ENCODE data around the gene PITX1. TPM values are rescaled to one million over a fixed set of nuclear protein-coding genes. Genes with fewer than 3 reads are reported as not detected.

Gene PITX1
- total RNA-seq, 1 donor from 2014 or later: not detected

DNA sequence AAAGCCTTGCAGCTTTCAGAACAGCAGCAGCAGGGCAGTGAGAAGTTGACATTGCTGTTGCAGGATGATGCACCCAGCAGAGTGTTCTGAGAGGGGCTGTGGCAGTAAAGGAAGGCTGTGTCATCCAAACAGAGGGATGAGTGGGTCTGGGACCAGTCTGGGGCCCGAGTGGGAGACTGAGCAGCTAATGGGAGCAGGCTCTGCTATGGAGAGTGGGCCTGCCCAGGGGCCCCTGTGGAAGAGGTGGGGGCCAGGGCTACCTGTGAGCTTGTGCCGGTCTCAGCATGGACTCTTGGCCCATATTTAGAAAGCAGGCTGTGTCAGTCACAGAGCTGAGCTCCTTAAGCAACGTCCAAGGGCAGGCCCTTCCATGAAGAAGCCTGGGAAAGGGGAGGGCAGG lies 26.0 kb upstream of the PITX1 start:
- H3K4me3 ChIP-seq (ENCODE audit: low read depth, low read length): no peak overlapping the region
- TF ChIP-seq CTCF (IDR thresholded peaks at IDR 0.05; ENCODE audit: insufficient read depth, low read length, poor library complexity, severe bottlenecking): no peak
- H3K36me3 ChIP-seq (ENCODE audit: control insufficient read depth, insufficient read depth, low read length): no peaks in the 10 kb centered on the region
- no peak for DNase-seq (ENCODE audit: low read depth)
- H3K27me3 ChIP-seq (ENCODE audit: control insufficient read depth, insufficient read depth, low read length): peaks cover 20% of the 10 kb centered on the region

GRCh38 chr5:135059000-135059923 lies 25.2 kb upstream of the PITX1 start:
- Histone ChIP-seq H3K36me3 (ENCODE audit: control insufficient read depth, insufficient read depth, low read length) (no peaks in the 10 kb centered on the region), H3K4me3 (ENCODE audit: low read depth, low read length) (no peak overlapping the region), H3K27me3 (ENCODE audit: control insufficient read depth, insufficient read depth, low read length) (peaks cover 25% of the 10 kb centered on the region)
- TF ChIP-seq CTCF (IDR thresholded peaks at IDR 0.05; ENCODE audit: insufficient read depth, low read length, poor library complexity, severe bottlenecking): no peak
- no peak for DNase-seq (ENCODE audit: low read depth)

DNA sequence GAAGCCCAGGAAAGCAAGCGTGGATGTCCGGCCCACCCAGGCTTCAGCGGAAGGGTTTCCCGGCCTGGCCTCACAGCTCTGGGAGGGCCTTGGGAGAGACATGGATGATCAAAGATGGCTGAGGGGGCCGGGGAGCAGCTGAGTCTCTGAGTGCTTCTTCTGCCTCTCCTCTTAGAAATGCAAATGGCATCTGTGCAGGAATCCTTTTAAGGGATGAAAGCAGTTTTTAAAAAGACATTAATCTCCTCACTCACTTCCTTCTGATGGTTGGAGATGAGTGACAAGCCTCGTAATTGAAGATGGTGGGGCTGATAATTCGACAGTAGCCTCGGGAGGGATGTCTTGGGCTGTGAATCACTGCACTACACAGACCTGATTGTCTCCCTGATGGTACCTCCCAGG lies 24.3 kb upstream of the PITX1 start:
- H3K4me3 ChIP-seq (ENCODE audit: low read depth, low read length): no peak overlapping the region
- H3K27me3 ChIP-seq (ENCODE audit: control insufficient read depth, insufficient read depth, low read length): peaks cover 29% of the 10 kb centered on the region
- no peaks in the 10 kb centered on the region for H3K36me3 ChIP-seq (ENCODE audit: control insufficient read depth, insufficient read depth, low read length)
- no peak for TF ChIP-seq CTCF (IDR thresholded peaks at IDR 0.05; ENCODE audit: insufficient read depth, low read length, poor library complexity, severe bottlenecking)
- DNase-seq (ENCODE audit: low read depth): no peak

- TF ChIP-seq CTCF (IDR thresholded peaks at IDR 0.05; ENCODE audit: insufficient read depth, low read length, poor library complexity, severe bottlenecking): no peak
- Histone ChIP-seq H3K27me3 (ENCODE audit: control insufficient read depth, insufficient read depth, low read length) (peaks cover 35% of the 10 kb centered on the region), H3K4me3 (ENCODE audit: low read depth, low read length) (no peak overlapping the region)
Measured at GRCh38 chr5:135057233-135057632, 23.2 kb upstream of the PITX1 start.

DNA sequence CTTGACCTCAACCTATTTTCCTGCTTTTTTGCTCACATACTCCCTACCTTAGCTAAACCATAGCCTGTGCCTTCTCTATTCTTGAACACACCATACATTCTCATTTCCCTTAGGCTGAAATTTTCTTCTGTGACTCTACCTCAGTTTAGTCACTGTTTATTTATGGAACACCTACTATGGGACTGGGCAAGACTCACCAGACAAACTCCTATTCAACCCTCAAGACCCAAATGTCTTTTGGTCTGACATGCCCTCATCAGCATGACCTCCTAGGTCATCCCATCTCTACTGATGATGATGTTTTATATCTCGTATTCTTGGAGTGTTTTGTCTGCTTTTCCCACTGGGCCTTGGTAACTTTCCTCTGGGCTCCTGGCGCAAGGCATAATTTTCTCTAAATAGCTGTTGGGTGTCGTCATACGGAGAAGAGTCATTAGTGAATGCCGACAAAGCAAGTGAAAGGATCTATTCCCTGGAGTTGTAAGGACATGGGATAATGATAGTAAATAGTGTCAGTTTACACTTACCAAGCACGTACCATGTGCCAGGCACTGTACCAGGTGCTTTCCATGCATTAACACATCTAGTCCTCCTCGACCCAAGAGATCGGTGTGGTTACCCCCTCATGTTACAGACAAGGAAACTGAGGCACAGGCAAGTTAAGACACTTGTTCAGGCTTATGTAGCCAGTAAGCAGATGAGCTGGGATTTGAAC lies 22.4 kb upstream of the PITX1 start:
- Histone ChIP-seq H3K27me3 (ENCODE audit: control insufficient read depth, insufficient read depth, low read length) (peaks cover 42% of the 10 kb centered on the region), H3K36me3 (ENCODE audit: control insufficient read depth, insufficient read depth, low read length) (no peaks in the 10 kb centered on the region), H3K4me3 (ENCODE audit: low read depth, low read length) (no peak overlapping the region)
- no peak for TF ChIP-seq CTCF (IDR thresholded peaks at IDR 0.05; ENCODE audit: insufficient read depth, low read length, poor library complexity, severe bottlenecking)
- DNase-seq (ENCODE audit: low read depth): no peak

More at GRCh38 chr5:135057233-135057632, 23.2 kb upstream of the PITX1 start:
- DNase-seq (ENCODE audit: low read depth): no peak
- H3K36me3 ChIP-seq (ENCODE audit: control insufficient read depth, insufficient read depth, low read length): no peaks in the 10 kb centered on the region
